B cell (primary cell): ENCODE data around the gene HERPUD1. TPM values are rescaled to one million over a fixed set of nuclear protein-coding genes. Genes with fewer than 3 reads are reported as not detected.
A peak's percentile ranks its signal among the peaks of the same experiment; 100 is the strongest.

ENCODE experiments used
- ATAC-seq: fragments of 200-7000 bp; cut with Tn5 transposase; one replicate; pipeline ENCODE4 v1.10.0; 2021; ENCODE audit warnings: low read depth, mild to moderate bottlenecking, moderate number of reproducible peaks, moderate library complexity
- CTCF ChIA-PET: fragments of 350-600 bp; sonication (Branson Sonifier 250); formaldehyde crosslinking; loops from one replicate; lab custom pipeline; 2021; ENCODE audit warnings: antibody characterized with exemption, inconsistent platforms; lab: Charles Lee
- POLR2A ChIA-PET: fragments of 350-600 bp; sonication (Branson Sonifier 250); formaldehyde crosslinking; loops from one replicate; lab custom pipeline; 2021; ENCODE audit warnings: antibody characterized with exemption; lab: Charles Lee
- DNase-seq: peaks from one replicate; pipeline ENCODE4 v3.0.0; 2013
- H2AFZ ChIP-seq: 2 replicates; pipeline ENCODE4 v1.6.1; 2012; ENCODE audit warnings: mild to moderate bottlenecking, low read depth, low read length; ENCODE audit not compliant: insufficient read depth, poor library complexity, severe bottlenecking
- H3K27ac ChIP-seq, 2 donors: 1 replicate in 1 of 2; 2 replicates in 1 of 2; pipeline ENCODE4 v1.5.1; 2012 to 2013; ENCODE audit warnings: low read length in 2 of 2, mild to moderate bottlenecking in 2 of 2, moderate library complexity in 1 of 2
- H3K27me3 ChIP-seq, 4 experiments: fragments of 200-600 bp in 1 of 4; sonication (generic) in 1 of 4; replicated peaks in 1 of 4; 1 replicate in 2 of 4; 2 replicates in 2 of 4; pipeline versions ENCODE4 v1.6.1 to v1.7.0; 2013 to 2016; ENCODE audit warnings: low read length in 3 of 4, mild to moderate bottlenecking in 2 of 4, mixed read lengths in 1 of 4, moderate library complexity in 1 of 4; ENCODE audit not compliant: insufficient read depth in 4 of 4, control insufficient read depth in 3 of 4; ENCODE audit errors: control extremely low read depth in 1 of 4
- H3K36me3 ChIP-seq, 2 experiments: replicated peaks in 1 of 2; 1 replicate in 1 of 2; 2 replicates in 1 of 2; pipeline versions ENCODE4 v1.6.1 to v1.7.1; 2013; ENCODE audit warnings: low read length in 1 of 2; ENCODE audit not compliant: insufficient read depth in 2 of 2, control insufficient read depth in 1 of 2; ENCODE audit errors: control extremely low read depth in 1 of 2, extremely low read depth in 1 of 2
- H3K4me1 ChIP-seq, 2 donors: fragments of 200-600 bp in 1 of 2; sonication (generic) in 1 of 2; 1 replicate in 1 of 2; 2 replicates in 1 of 2; pipeline versions ENCODE4 v1.5.1 to v1.6.1; 2013 to 2017; ENCODE audit warnings: low read length in 2 of 2; ENCODE audit not compliant: control insufficient read depth in 2 of 2, insufficient read depth in 2 of 2
- H3K4me2 ChIP-seq: replicated peaks from 2 replicates; pipeline ENCODE3; 2012; ENCODE audit warnings: mild to moderate bottlenecking, low read depth, low read length; ENCODE audit not compliant: poor library complexity, severe bottlenecking
- H3K4me3 ChIP-seq, 5 experiments: fragments of 200-600 bp in 1 of 5; sonication (generic) in 1 of 5; 1 replicate in 3 of 5; 2 replicates in 2 of 5; pipeline versions ENCODE4 v1.5.1 to v1.7.0; 2011 to 2016; ENCODE audit warnings: low read length in 4 of 5, mild to moderate bottlenecking in 4 of 5, low read depth in 2 of 5, control low read depth in 1 of 5, moderate library complexity in 1 of 5; ENCODE audit not compliant: insufficient read depth in 1 of 5; ENCODE audit errors: control extremely low read depth in 1 of 5, extremely low read depth in 1 of 5
- H3K79me2 ChIP-seq: fragments of 200-600 bp; sonication (generic); one replicate; pipeline ENCODE4 v1.6.0; 2016; ENCODE audit warnings: low read length; ENCODE audit not compliant: control insufficient read depth, insufficient read depth
- H3K9ac ChIP-seq: fragments of 200-600 bp; sonication (generic); 2 replicates; pipeline ENCODE4 v1.6.1; 2017; ENCODE audit warnings: mild to moderate bottlenecking, low read length, moderate library complexity
- H3K9me3 ChIP-seq, 3 donors: one replicate each; pipeline versions ENCODE4 v1.6.1 to v1.7.1; 2013; ENCODE audit warnings: low read length in 2 of 3; ENCODE audit not compliant: control insufficient read depth in 2 of 3, insufficient read depth in 1 of 3; ENCODE audit errors: control extremely low read depth in 1 of 3
- H4K20me1 ChIP-seq: 2 replicates; pipeline ENCODE4 v1.6.0; 2012; ENCODE audit warnings: mild to moderate bottlenecking, low read length; ENCODE audit not compliant: insufficient read depth, control insufficient read depth, poor library complexity, severe bottlenecking
- H3K27ac Mint-ChIP-seq: one replicate; pipeline ENCODE4 v1.8.0; 2021; ENCODE audit warnings: mixed read lengths
- H3K27me3 Mint-ChIP-seq: one replicate; pipeline ENCODE4 v1.8.0; 2021; ENCODE audit warnings: mixed read lengths
- H3K4me1 Mint-ChIP-seq: one replicate; pipeline ENCODE4 v1.8.0; 2021; ENCODE audit warnings: mixed read lengths
- H3K4me3 Mint-ChIP-seq: one replicate; pipeline ENCODE4 v1.8.0; 2021; ENCODE audit warnings: mixed read lengths
- H3K9me3 Mint-ChIP-seq: one replicate; pipeline ENCODE4 v1.8.0; 2022; ENCODE audit warnings: mixed read lengths; ENCODE audit not compliant: insufficient read depth
- CTCF ChIP-seq: fragments of 200-600 bp; IDR thresholded peaks from one replicate; pipeline ENCODE4 v1.8.0; 2022; ENCODE audit warnings: antibody characterized with exemption, mild to moderate bottlenecking
- EZH2 ChIP-seq: IDR thresholded peaks from 2 replicates; pipeline ENCODE4 v1.6.1; 2012; ENCODE audit warnings: borderline replicate concordance, low read depth, mild to moderate bottlenecking, moderate library complexity, low read length; ENCODE audit not compliant: insufficient read depth, poor library complexity, severe bottlenecking
- WGBS: methylation state at CpG from one replicate; pipeline ENCODE4 v1.1.5; 2013; ENCODE audit warnings: missing lambda C conversion rate; ENCODE audit not compliant: insufficient coverage; 5-methylcytosine and 5-hydroxymethylcytosine counted together
- intact Hi-C: fragments of 100-400 bp; cut with micrococcal nuclease; formaldehyde crosslinking; loops from one replicate; pipeline ENCODE4 v1.10.0; 2022
- polyA plus RNA-seq: library from polyadenylated mRNA; depleted of rRNA; stranded (reverse); fragments of >200 nt; gene quantifications from 2 replicates; pipeline ENCODE4 v1.2.3, GENCODE V29; 2012
- total RNA-seq, 2 donors: library from RNA; stranded (reverse); fragments of 120-200 nt in 1 of 2; gene quantifications; 1 replicate in 1 of 2; 2 replicates in 1 of 2; pipeline versions ENCODE4 v1.2.3 to v1.2.4, GENCODE V29; 2013 to 2022

Gene HERPUD1
- total and polyA plus RNA-seq, 2 donors (not counting 1 experiment from before 2014, with no cell fraction given), result 273 to 1,041 TPM

DNA sequence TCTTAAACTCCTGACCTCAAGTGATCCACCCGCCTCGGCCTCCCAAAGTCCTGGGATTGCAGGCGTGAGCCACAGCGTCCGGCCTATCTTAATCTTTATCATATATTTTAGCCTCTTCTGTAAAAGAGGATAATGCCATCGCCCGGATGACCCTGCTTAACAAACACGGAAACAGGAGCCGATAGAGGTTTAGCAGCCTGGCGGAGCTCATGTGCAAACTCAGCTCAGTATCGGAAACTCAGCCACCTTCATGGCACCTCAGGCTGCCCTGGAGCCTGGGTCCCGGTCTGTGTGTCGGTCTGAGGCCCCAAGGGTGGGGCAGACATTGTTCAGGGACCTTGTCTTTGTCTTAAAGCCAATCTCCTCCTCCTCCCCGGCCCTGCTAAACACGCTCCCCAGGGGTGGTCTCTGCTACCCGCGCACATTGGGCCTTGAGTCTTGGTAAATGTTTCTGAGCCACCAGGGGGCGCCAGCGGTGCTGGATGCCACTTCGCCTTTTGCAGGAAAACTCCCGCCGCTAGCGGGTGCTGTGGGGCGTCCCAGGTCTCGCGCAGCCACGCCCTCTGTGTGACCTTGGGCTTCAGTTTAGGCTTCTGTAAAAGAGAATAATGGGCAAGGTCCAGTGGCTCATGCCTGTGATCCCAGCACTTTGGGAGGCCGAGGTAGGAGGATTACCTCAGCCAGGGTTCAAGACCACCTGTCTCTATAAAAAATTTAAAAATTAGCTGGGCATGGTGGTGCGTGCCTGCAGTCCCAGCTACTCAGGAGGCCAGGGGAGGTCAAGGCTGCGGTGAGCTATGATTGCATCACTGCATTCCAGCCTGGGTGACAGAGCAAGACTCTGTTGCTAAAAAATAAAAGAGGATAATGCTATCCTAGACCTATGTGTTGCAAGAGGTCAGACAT, 32.6 kb downstream of the HERPUD1 start:
- Histone ChIP-seq H3K9ac (no peak overlapping the region), H3K9me3 (no peaks in the 10 kb centered on the region), H3K4me3 (no peak overlapping the region), H3K4me2 (peak overlapping the region; percentile 29), H3K36me3 (no peaks in the 10 kb centered on the region), H2AFZ (peak overlapping the region; percentile 64), H3K27me3 (no peaks in the 10 kb centered on the region), H3K27ac (peak overlapping the region; percentile 4 to 20), H4K20me1 (no peaks in the 10 kb centered on the region), H3K79me2 (peaks cover 6% of the 10 kb centered on the region), H3K4me1 (peaks cover 17 to 22% of the 10 kb centered on the region in 2 donors)
- intact Hi-C loops, result loop anchor here (1.0 to 5.0 kb wide), 7 partner anchors 10 to 204 kb away; partner anchors contain the start of gene NLRC5
- H3K4me1 Mint-ChIP-seq, result peaks cover 23% of the 10 kb centered on the region
- H3K9me3 Mint-ChIP-seq, result no peaks in the 10 kb centered on the region
- H3K4me3 Mint-ChIP-seq, result no peak overlapping the region
- DNase-seq (peak; percentile 94), ATAC-seq (peak; percentile 92)
- POLR2A ChIA-PET, result interaction anchor here (0.8 to 4.1 kb wide), 6 partner anchors 13 to 81 kb away, joined by 3 to 24 read pairs (median 8); partner anchors contain the start of gene NLRC5
- WGBS, result 45% methylated on average over 28 of the region's 30 CpGs
- H3K27ac Mint-ChIP-seq, result peak overlapping the region; percentile 83
- no peaks in the 10 kb centered on the region for H3K27me3 Mint-ChIP-seq
- CTCF ChIA-PET, result interaction anchor here (0.6 to 7.7 kb wide), 40 partner anchors 9 to 208 kb away, joined by 3 to 213 read pairs (median 5); partner anchors contain the start of genes CPNE2, NLRC5 and SLC12A3
- TF ChIP-seq EZH2 (no peak), CTCF (peak; percentile 99)
